K562 (cell line): Measurements from ENCODE around the gene TNNT1. TPM values are rescaled to one million over a fixed set of nuclear protein-coding genes. Genes with fewer than 3 reads are reported as not detected.
A peak's percentile ranks its signal among the peaks of the same experiment; 100 is the strongest.

Experiments
- CCNT2 ChIP-seq: IDR thresholded peaks from 2 replicates; pipeline ENCODE4 v1.6.1; 2011; ENCODE audit warnings: borderline replicate concordance, low read depth, mild to moderate bottlenecking, moderate library complexity, mixed read lengths, low read length; ENCODE audit not compliant: insufficient read length; ENCODE audit errors: extremely low read depth
- MAZ ChIP-seq, 2 experiments: fragments of 450-650 bp in 1 of 2; sonication (generic) in 1 of 2; formaldehyde crosslinking; IDR thresholded peaks in 1 of 2; conservative IDR thresholded peaks in 1 of 2; 2 replicates each; pipeline versions ENCODE4 v1.4.0 to v1.5.0; 2020; ENCODE audit warnings: mild to moderate bottlenecking in 1 of 2, missing genetic modification reagents in 1 of 2
- ZBTB40 ChIP-seq, 2 experiments: fragments of 450-650 bp in 1 of 2; sonication (generic) in 1 of 2; formaldehyde crosslinking in 1 of 2; IDR thresholded peaks; 2 replicates each; pipeline versions ENCODE4 v1.7.1 to v1.9.0; 2016 to 2022; ENCODE audit warnings: inconsistent platforms in 1 of 2, mild to moderate bottlenecking in 1 of 2, missing genetic modification reagents in 1 of 2
- polyA plus RNA-seq, 8 experiments: library from polyadenylated mRNA; depleted of rRNA in 4 of 8; stranded (reverse) in 5 of 8; unstranded in 3 of 8; fragments of >200 nt; fragmentation: Nextera tagmentation in 2 of 8; fragmentation: Illumina TruSeq in 1 of 8; extraction: Ambion mirVana in 2 of 8; extraction: Trizol in 1 of 8; gene quantifications; 2 replicates each; pipeline versions ENCODE4 v1.2.1 to v1.2.3, GENCODE V29; 2011 to 2014; ENCODE audit warnings: inconsistent platforms in 1 of 8, missing spikeins in 1 of 8
- total RNA-seq, 7 experiments: library from RNA; depleted of rRNA in 6 of 7; stranded (reverse); fragments of >200 nt in 6 of 7; fragmentation: Illumina TruSeq in 2 of 7; extraction: Trizol in 2 of 7; gene quantifications; 2 replicates each; pipeline versions ENCODE4 v1.2.1 to v1.2.3, GENCODE V29; 2011 to 2021; ENCODE audit warnings: low replicate concordance in 1 of 7

Gene TNNT1
- total and polyA plus RNA-seq, 9 of the 15 experiments (the other 6 are each of a cell fraction or from before 2014, with no cell fraction given): 31.8 to 390 (median 227) TPM

DNA sequence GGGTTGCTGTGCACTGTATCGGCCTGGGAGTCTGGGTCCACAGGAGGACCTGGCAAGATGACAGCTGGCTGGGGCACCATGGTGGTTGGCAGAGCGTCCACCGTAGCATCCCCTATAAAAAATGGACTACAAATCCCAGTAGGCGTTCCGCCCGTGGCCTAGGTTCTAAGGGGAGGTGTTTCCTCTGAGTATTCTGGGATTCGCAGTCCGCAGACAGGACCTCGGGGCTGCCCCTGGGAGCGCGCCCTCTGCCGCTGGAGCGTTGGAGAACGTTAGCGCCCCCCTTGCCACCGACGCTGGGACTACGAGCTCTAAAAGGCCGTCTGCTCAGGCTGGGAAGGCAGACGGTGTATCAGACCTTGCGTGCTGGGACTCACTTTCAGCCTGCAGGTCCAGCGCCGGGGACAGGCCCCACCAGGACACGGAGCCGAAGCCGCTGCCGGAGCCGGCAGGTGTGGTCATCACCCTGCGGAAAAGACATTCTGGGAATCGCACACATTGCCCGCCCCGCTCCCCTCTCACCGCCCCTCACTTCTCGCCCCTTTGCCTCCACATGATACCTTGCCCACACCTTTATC is 17.0 kb upstream of the TNNT1 start (continued):
- 0 out of 2 replicates have a peak, but pooled peaks have one; percentile 11 for TF ChIP-seq ZBTB40 (IDR thresholded peaks at IDR 0.05)
- no peak for TF ChIP-seq ZBTB40 (CRISPR knock-in tag; IDR thresholded peaks at IDR 0.05)
- peak in 1 of 2 experiments; percentile 59; a peak in 2 of 4 replicates for TF ChIP-seq MAZ (CRISPR knock-in tag; conservative IDR thresholded peaks at IDR 0.05 in 1 of 2, IDR thresholded peaks at IDR 0.05 in 1 of 2)
- no peak for TF ChIP-seq CCNT2
